GM19238 (cell line): ENCODE results near the gene PFN1.

Experiments used
- DNase-seq: peaks from one replicate; pipeline ENCODE4 v3.0.0; 2011; ENCODE audit warnings: low spot score; ENCODE audit not compliant: insufficient read length

Gene PFN1

GRCh38 chr17:4897198-4897687, 51.1 kb downstream of the PFN1 start:
- no peak for DNase-seq

GRCh38 chr17:4896332-4897197, 51.8 kb downstream of the PFN1 start:
- no peak for DNase-seq

GRCh38 chr17:4895657-4896331, 52.5 kb downstream of the PFN1 start:
- no peak for DNase-seq
